Kidney (tissue), 14 donors: ENCODE results near the gene SRF. TPM values are rescaled to one million over a fixed set of nuclear protein-coding genes. Genes with fewer than 3 reads are reported as not detected.

Source experiments
- DNase-seq, 5 donors: peaks; one replicate each; pipeline ENCODE4 v3.0.0-alpha.2; 2013 to 2020
- FAIRE-seq: peaks from 2 replicates; lab custom pipeline; 2012; peaks lifted over from hg19 to GRCh38; lab: Jason Lieb, UNC
- H3K27ac ChIP-seq, 2 donors: one replicate each; pipeline ENCODE4 v1.7.0; 2013; ENCODE audit warnings: low read depth in 2 of 2, low read length in 2 of 2, inconsistent platforms in 1 of 2
- H3K27me3 ChIP-seq: one replicate; pipeline ENCODE4 v1.7.1; 2013; ENCODE audit warnings: low read length, inconsistent platforms; ENCODE audit not compliant: control insufficient read depth, insufficient read depth
- H3K36me3 ChIP-seq, 3 donors: one replicate each; pipeline versions ENCODE4 v1.7.0 to v1.7.1; 2013; ENCODE audit warnings: low read length in 3 of 3, control low read depth in 1 of 3, inconsistent platforms in 1 of 3; ENCODE audit not compliant: insufficient read depth in 3 of 3, control insufficient read depth in 2 of 3
- H3K4me1 ChIP-seq, 3 donors: one replicate each; pipeline versions ENCODE4 v1.7.0 to v1.7.1; 2013; ENCODE audit warnings: low read length in 3 of 3, inconsistent platforms in 1 of 3, low read depth in 1 of 3; ENCODE audit not compliant: control insufficient read depth in 2 of 3, insufficient read depth in 2 of 3
- H3K4me3 ChIP-seq, 3 donors: one replicate each; pipeline versions ENCODE4 v1.7.0 to v1.8.1; 2013; ENCODE audit warnings: low read length in 3 of 3, control low read depth in 1 of 3, inconsistent platforms in 1 of 3
- H3K9ac ChIP-seq, 3 donors: one replicate each; pipeline versions ENCODE4 v1.7.0 to v1.7.1; 2013; ENCODE audit warnings: low read length in 3 of 3, control low read depth in 1 of 3, inconsistent platforms in 1 of 3
- H3K9me3 ChIP-seq, 3 donors: one replicate each; pipeline versions ENCODE4 v1.7.0 to v1.7.1; 2013; ENCODE audit warnings: low read length in 3 of 3, control low read depth in 1 of 3, inconsistent platforms in 1 of 3; ENCODE audit not compliant: control insufficient read depth in 2 of 3, insufficient read depth in 1 of 3
- CTCF ChIP-seq: IDR thresholded peaks from 3 replicates; pipeline ENCODE4 v1.5.1; 2012; ENCODE audit warnings: mild to moderate bottlenecking, moderate library complexity, borderline replicate concordance; ENCODE audit not compliant: insufficient read depth; ENCODE audit errors: extremely low read depth
- intact Hi-C: fragments of 100-400 bp; cut with DNase I; formaldehyde crosslinking; loops from one replicate; pipeline ENCODE4 v1.11.1; 2022
- polyA plus RNA-seq: library from polyadenylated mRNA; stranded (reverse); fragments of 350-450 nt; fragmentation: Illumina TruSeq; extraction: RNeasy Lipid Tissue Mini Kit (QIAGEN cat#74804); gene quantifications from one replicate; pipeline ENCODE4 v1.2.3, GENCODE V29; 2014; ENCODE audit warnings: low read depth, low replicate concordance; ENCODE audit not compliant: insufficient read depth
- total RNA-seq: library from RNA; stranded (reverse); fragmentation: NEBNext Ultra II Directional; extraction: Animal tissue kit (Norgen Biotek cat#: 25700); gene quantifications from one replicate; pipeline ENCODE4 v1.2.1, GENCODE V29; 2021
- donor health status: control.
- donor health status: control.
- donor health status: control.
- donor health status: control.
- donor health status: control.
- donor health status: DM: yes; HTN: yes; CAD: no.
- donor health status: Normal renal cell carcinoma (clear cell type).

Gene SRF
- total and polyA plus RNA-seq, 2 donors from 2014 or later: 13.8 to 30.6 TPM

DNA sequence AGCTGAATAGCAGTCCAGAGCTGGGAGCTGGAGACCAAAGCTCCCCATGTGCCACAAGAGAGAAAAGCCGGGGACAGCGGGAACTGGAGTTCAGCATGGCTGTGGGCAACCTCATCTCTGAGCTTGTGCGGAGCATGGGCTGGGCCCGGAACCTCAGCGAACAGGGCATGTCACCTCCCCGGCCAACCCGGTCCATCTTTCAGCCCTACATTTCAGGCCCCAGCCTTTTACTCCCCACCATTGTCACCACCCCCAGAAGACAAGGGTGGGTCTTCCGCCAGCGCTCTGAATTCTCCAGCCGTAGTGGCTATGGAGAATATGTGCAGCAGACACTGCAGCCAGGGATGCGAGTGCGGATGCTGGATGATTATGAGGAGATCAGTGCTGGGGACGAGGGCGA lies 14.9 kb downstream of the SRF start:
- Histone ChIP-seq H3K9ac (no peak overlapping the region), H3K4me1 (peaks cover 2 to 16% (median 5%) of the 10 kb centered on the region in 3 donors), H3K27ac (no peak overlapping the region), H3K9me3 (no peaks in the 10 kb centered on the region), H3K4me3 (no peak overlapping the region), H3K27me3 (no peaks in the 10 kb centered on the region), H3K36me3 (peaks cover 0 to 13% (median 8%) of the 10 kb centered on the region in 3 donors)
- TF ChIP-seq CTCF: no peak
- DNase-seq (peak in 2 of 5 donors; percentile 20 to 42), FAIRE-seq (no peak)
- intact Hi-C loops: no loop called here

DNA sequence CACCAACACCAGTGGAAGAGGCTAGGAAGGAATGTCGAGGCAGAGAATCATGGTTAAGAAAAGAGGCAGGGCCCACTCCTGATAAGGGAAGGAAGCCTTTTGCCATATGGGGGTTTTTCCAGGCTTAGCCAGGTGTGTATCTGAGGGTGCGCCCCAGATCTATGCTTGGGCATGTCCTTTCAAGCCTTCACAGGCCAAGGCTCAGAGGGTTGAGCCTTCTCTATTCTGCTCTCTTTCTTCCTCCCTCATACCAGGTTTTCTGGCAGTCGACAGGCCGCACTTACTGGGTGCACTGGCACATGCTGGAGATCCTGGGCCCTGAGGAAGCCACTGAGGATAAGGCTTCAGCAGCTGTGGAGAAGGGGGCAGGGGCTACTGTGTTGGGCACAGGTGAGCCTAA lies 15.6 kb downstream of the SRF start:
- H3K27me3 ChIP-seq: no peaks in the 10 kb centered on the region
- H3K9ac ChIP-seq: no peak overlapping the region
- no peak for TF ChIP-seq CTCF
- no peak overlapping the region for H3K27ac ChIP-seq
- DNase-seq (peak in 1 of 5 donors; percentile 9), FAIRE-seq (no peak)
- intact Hi-C loops: no loop called here
- H3K9me3 ChIP-seq: no peaks in the 10 kb centered on the region
- H3K4me1 ChIP-seq: peaks cover 0 to 12% (median 0%) of the 10 kb centered on the region in 3 donors
- H3K36me3 ChIP-seq: peaks cover 0 to 13% (median 8%) of the 10 kb centered on the region in 3 donors
- no peak overlapping the region for H3K4me3 ChIP-seq

GRCh38 chr6:43187821-43188220 lies 16.8 kb downstream of the SRF start:
- Histone ChIP-seq H3K9me3 (no peaks in the 10 kb centered on the region), H3K4me3 (no peak overlapping the region), H3K27ac (no peak overlapping the region), H3K36me3 (peaks cover 0 to 13% (median 8%) of the 10 kb centered on the region in 3 donors), H3K27me3 (no peaks in the 10 kb centered on the region), H3K4me1 (peaks cover 0 to 6% (median 0%) of the 10 kb centered on the region in 3 donors), H3K9ac (no peak overlapping the region)
- no peak for TF ChIP-seq CTCF
- DNase-seq (peak in 1 of 5 donors; percentile 9), FAIRE-seq (no peak)
- intact Hi-C loops: no loop called here

- Histone ChIP-seq H3K36me3 (peaks cover 0 to 14% (median 8%) of the 10 kb centered on the region in 3 donors), H3K4me3 (no peak overlapping the region), H3K27ac (no peak overlapping the region), H3K4me1 (peaks cover 0 to under 1% (median 0%) of the 10 kb centered on the region in 3 donors), H3K9ac (no peak overlapping the region), H3K9me3 (no peaks in the 10 kb centered on the region), H3K27me3 (no peaks in the 10 kb centered on the region)
- intact Hi-C loops: no loop called here
- no peak for TF ChIP-seq CTCF
- FAIRE-seq (no peak), DNase-seq (peak in 1 of 5 donors; percentile 11)
Observed at GRCh38 chr6:43188426-43188825, 17.4 kb downstream of the SRF start.
